HG03159 (cell line): ENCODE data around the gene EXOC1L.

Experiments
- ATAC-seq: cut with Tn5 transposase; IDR thresholded peaks from one replicate; pipeline ENCODE4 v1.9.1; 2021; ENCODE audit warnings: mild to moderate bottlenecking, moderate library complexity; ENCODE audit not compliant: unreplicated experiment

The EXOC1L gene

GRCh38 chr4:55819634-55820033, at the start of gene EXOC1L:
EXOC1L (plus strand) TSS chr4:55819790; CDS start chr4:55820027, 237 bp downstream.
- no peak for ATAC-seq

GRCh38 chr4:55770662-55771061, 48.9 kb upstream of the EXOC1L start:
- ATAC-seq, result no peak

- no peak for ATAC-seq
Measured at GRCh38 chr4:55781341-55781740, 38.2 kb upstream of the EXOC1L start.

- ATAC-seq, result no peak
Measured at GRCh38 chr4:55781812-55782211, 37.8 kb upstream of the EXOC1L start.

GRCh38 chr4:55783584-55783983, 36.0 kb upstream of the EXOC1L start:
- ATAC-seq, result no peak

GRCh38 chr4:55784747-55785146, 34.8 kb upstream of the EXOC1L start:
- no peak for ATAC-seq

- no peak for ATAC-seq
Measured at GRCh38 chr4:55791666-55792065, 27.9 kb upstream of the EXOC1L start.

- no peak for ATAC-seq
Measured at GRCh38 chr4:55793479-55793878, 26.1 kb upstream of the EXOC1L start.

GRCh38 chr4:55794053-55794452, 25.5 kb upstream of the EXOC1L start:
- ATAC-seq, result no peak

- no peak for ATAC-seq
Measured at GRCh38 chr4:55795341-55795740, 24.2 kb upstream of the EXOC1L start.

GRCh38 chr4:55801498-55801897, 18.1 kb upstream of the EXOC1L start:
- no peak for ATAC-seq

GRCh38 chr4:55807556-55807955, 12.0 kb upstream of the EXOC1L start:
- ATAC-seq, result no peak

- no peak for ATAC-seq
Measured at GRCh38 chr4:55808186-55808585, 11.4 kb upstream of the EXOC1L start.

- no peak for ATAC-seq
Measured at GRCh38 chr4:55808632-55809031, 11.0 kb upstream of the EXOC1L start.

GRCh38 chr4:55817691-55818090, 1.9 kb upstream of the EXOC1L start:
- no peak for ATAC-seq

- no peak for ATAC-seq
Measured at GRCh38 chr4:55820279-55820678, 689 bp downstream of the EXOC1L start.

GRCh38 chr4:55822329-55822728, 2.7 kb downstream of the EXOC1L start:
- ATAC-seq, result no peak

GRCh38 chr4:55824865-55825264, 5.3 kb downstream of the EXOC1L start:
- no peak for ATAC-seq

GRCh38 chr4:55826986-55827385, 7.4 kb downstream of the EXOC1L start:
- no peak for ATAC-seq

- no peak for ATAC-seq
Measured at GRCh38 chr4:55827582-55827981, 8.0 kb downstream of the EXOC1L start.

GRCh38 chr4:55830048-55830447, 10.5 kb downstream of the EXOC1L start:
- ATAC-seq, result no peak

GRCh38 chr4:55830716-55831115, 11.1 kb downstream of the EXOC1L start:
- ATAC-seq, result no peak

GRCh38 chr4:55834086-55834795, 14.7 kb downstream of the EXOC1L start:
- ATAC-seq, result no peak
